HFFc6 (cell line): ENCODE measurements around the gene PRKAG2. TPM values are rescaled to one million over a fixed set of nuclear protein-coding genes. Genes with fewer than 3 reads are reported as not detected.

Source experiments
- DNase-seq: peaks from one replicate; pipeline ENCODE4 v3.0.0-alpha.2; 2018
- H3K27ac Mint-ChIP-seq: 2 replicates; pipeline ENCODE4 v1.8.0; 2020; ENCODE audit warnings: mild to moderate bottlenecking, mixed read lengths
- H3K27me3 Mint-ChIP-seq: 2 replicates; pipeline ENCODE4 v1.8.0; 2021; ENCODE audit warnings: mild to moderate bottlenecking, moderate library complexity, mixed read lengths; ENCODE audit not compliant: insufficient read depth
- H3K36me3 Mint-ChIP-seq: 2 replicates; pipeline ENCODE4 v1.8.0; 2021; ENCODE audit warnings: low read depth, mixed read lengths
- H3K4me1 Mint-ChIP-seq: 2 replicates; pipeline ENCODE4 v1.8.0; 2020; ENCODE audit warnings: low read depth, mixed read lengths
- H3K4me3 Mint-ChIP-seq: 2 replicates; pipeline ENCODE4 v1.8.0; 2020; ENCODE audit warnings: mild to moderate bottlenecking, moderate library complexity, mixed read lengths
- H3K9me3 Mint-ChIP-seq: 2 replicates; pipeline ENCODE4 v1.8.0; 2020; ENCODE audit warnings: mild to moderate bottlenecking, mixed read lengths
- CTCF ChIP-seq: fragments of 200-600 bp; sonication (generic); IDR thresholded peaks from 2 replicates; pipeline ENCODE4 v1.5.0; 2021; ENCODE audit warnings: antibody characterized with exemption, mild to moderate bottlenecking
- total RNA-seq, 6 experiments: library from RNA; stranded (reverse); fragmentation: NEBNext Ultra II Directional; extraction: Animal tissue kit (Norgen Biotek cat#: 25700); gene quantifications; 2 replicates in 1 of 6; 3 replicates in 5 of 6; pipeline ENCODE4 v1.2.3, GENCODE V29; 2021

The PRKAG2 gene
- total RNA-seq, 6 experiments from 2014 or later: 15.1 to 19.2 (median 18.4) TPM

- peaks cover 71% of the 10 kb centered on the region for H3K27me3 Mint-ChIP-seq
Measured at GRCh38 chr7:151770232-151770631, 106.7 kb downstream of the PRKAG2 start.

GRCh38 chr7:151769188-151769821, 107.6 kb downstream of the PRKAG2 start:
- Mint-ChIP-seq H3K27me3 (peaks cover 76% of the 10 kb centered on the region), H3K4me1 (no peaks in the 10 kb centered on the region), H3K36me3 (no peaks in the 10 kb centered on the region), H3K4me3 (no peak overlapping the region), H3K9me3 (no peaks in the 10 kb centered on the region), H3K27ac (no peak overlapping the region)
- TF ChIP-seq CTCF: no peak
- DNase-seq: no peak

More at GRCh38 chr7:151770232-151770631, 106.7 kb downstream of the PRKAG2 start:
- Mint-ChIP-seq H3K27ac (no peak overlapping the region), H3K36me3 (no peaks in the 10 kb centered on the region), H3K9me3 (no peaks in the 10 kb centered on the region), H3K4me1 (no peaks in the 10 kb centered on the region), H3K4me3 (no peak overlapping the region)
- TF ChIP-seq CTCF: no peak
- no peak for DNase-seq

- Mint-ChIP-seq H3K4me1 (no peaks in the 10 kb centered on the region), H3K36me3 (no peaks in the 10 kb centered on the region), H3K27ac (no peak overlapping the region), H3K4me3 (no peak overlapping the region), H3K27me3 (peaks cover 76% of the 10 kb centered on the region), H3K9me3 (no peaks in the 10 kb centered on the region)
- no peak for TF ChIP-seq CTCF
- no peak for DNase-seq
Measured at GRCh38 chr7:151768805-151769187, 108.1 kb downstream of the PRKAG2 start.

GRCh38 chr7:151767557-151767956, 109.4 kb downstream of the PRKAG2 start:
- Mint-ChIP-seq H3K36me3 (no peaks in the 10 kb centered on the region), H3K27ac (no peak overlapping the region), H3K9me3 (no peaks in the 10 kb centered on the region), H3K4me1 (no peaks in the 10 kb centered on the region), H3K4me3 (no peak overlapping the region), H3K27me3 (peaks cover 77% of the 10 kb centered on the region)
- TF ChIP-seq CTCF: no peak
- no peak for DNase-seq

GRCh38 chr7:151764056-151764920, 112.6 kb downstream of the PRKAG2 start:
- Mint-ChIP-seq H3K9me3 (no peaks in the 10 kb centered on the region), H3K27me3 (peaks cover 67% of the 10 kb centered on the region), H3K4me1 (peaks cover 4% of the 10 kb centered on the region), H3K27ac (no peak overlapping the region), H3K4me3 (no peak overlapping the region), H3K36me3 (no peaks in the 10 kb centered on the region)
- DNase-seq: no peak
- TF ChIP-seq CTCF: no peak
